Fibroblast of upper back skin (primary cell): Measurements from ENCODE around the gene KNG1.
A peak's percentile ranks its signal among the peaks of the same experiment; 100 is the strongest.

Experiments used
- DNase-seq: peaks from one replicate; pipeline ENCODE4 v3.0.0-alpha.2; 2013

Gene KNG1

DNA sequence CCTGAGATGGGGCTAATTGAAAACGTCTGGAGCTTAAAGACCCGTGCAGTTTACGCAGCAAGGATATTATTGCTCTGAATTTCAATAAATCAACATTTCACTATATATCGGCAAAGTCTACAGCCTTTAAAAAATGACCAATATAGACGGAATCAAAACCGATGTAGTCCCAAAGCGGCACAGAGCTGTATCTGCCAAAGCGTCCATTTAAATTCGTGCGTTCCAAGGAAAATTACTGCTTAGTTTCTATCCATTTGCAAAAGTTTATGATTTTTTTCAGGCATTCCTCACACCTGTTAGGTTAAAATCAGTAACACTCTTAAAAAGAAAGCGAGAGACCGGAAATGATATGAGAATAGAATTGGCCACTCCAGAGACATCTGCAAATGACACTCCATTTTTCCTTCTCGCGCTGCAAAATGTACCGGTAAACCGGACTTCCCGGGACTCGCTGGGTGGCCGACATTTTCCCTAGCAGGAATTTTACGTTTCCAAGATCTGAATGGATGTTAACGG lies 65.4 kb downstream of the KNG1 start:
- no peak for DNase-seq

DNA sequence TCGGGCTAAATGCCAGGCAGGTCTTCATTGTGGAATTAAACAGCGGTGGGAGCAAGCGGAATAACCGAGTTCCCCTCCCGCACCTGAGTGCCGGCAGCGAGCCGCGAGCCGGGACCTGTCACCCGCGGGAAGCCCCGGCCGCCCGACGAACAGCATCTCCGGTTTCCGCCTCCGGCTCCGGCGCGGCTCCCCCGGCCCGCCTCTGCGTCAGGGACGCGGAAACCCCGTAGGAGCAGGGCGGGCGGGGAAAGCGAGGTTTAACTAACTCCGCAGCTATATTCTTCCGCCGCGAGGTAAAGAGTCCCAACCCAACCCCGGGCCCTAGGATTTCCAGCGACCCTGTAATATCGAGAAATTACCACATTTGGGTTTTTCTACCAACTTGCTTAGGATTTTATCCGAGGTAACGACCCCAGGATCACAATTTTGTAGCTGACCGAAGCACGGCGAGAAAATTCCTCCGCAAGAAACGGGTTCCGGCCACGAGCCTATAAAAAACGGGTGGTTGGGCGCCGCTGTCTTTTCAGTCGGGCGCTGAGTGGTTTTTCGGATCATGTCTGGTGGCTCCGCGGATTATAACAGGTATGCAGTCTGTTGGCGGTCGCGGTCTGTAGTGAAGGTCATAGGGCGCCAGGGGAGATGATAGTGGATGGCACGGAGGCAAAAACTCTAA lies 66.0 kb downstream of the KNG1 start, which contains the start of gene EIF4A2:
TSS of gene EIF4A2 (plus strand) at position 520 of the 673 bp plus-strand sequence. CDS start at position 554, 34 bp downstream.
- peak; percentile 88 for DNase-seq

DNA sequence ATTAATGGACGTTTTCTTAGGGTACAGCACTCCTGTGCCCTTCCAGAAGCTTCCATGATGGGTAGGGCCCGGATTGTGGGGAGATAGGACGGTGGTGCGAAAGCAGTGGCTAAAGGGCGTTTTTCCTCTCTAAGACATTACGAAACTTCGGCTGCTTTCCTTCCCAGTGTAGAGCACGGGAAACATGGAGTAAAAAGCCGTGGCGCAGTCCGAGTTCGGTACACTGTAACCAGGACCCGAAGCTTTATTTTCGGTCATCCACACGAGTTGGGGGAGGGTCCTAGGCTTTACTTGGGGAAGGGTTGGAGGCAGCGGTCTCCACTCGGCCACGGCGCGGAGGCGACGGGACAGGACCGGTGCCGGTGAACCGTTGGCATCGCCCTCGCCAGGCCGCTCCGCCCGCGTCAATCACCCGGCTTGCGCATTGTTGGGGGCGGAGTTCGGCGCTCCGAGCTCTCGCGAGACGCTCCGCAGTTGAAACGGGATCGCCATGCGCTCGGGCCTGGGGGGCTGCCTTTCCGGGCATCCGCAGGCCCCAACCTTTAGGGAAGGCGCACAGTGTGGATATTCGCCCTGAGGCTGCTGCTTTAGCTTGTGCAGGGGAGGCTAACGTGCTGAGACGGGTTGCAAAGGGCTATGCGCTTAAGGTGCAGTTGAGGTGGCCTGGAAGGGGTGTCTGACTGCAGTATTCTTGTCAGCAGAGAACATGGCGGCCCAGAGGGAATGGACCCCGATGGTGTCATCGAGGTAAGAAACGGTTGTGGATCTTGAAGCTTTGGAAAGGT lies 66.8 kb downstream of the KNG1 start:
- DNase-seq, result peak; percentile 65

DNA sequence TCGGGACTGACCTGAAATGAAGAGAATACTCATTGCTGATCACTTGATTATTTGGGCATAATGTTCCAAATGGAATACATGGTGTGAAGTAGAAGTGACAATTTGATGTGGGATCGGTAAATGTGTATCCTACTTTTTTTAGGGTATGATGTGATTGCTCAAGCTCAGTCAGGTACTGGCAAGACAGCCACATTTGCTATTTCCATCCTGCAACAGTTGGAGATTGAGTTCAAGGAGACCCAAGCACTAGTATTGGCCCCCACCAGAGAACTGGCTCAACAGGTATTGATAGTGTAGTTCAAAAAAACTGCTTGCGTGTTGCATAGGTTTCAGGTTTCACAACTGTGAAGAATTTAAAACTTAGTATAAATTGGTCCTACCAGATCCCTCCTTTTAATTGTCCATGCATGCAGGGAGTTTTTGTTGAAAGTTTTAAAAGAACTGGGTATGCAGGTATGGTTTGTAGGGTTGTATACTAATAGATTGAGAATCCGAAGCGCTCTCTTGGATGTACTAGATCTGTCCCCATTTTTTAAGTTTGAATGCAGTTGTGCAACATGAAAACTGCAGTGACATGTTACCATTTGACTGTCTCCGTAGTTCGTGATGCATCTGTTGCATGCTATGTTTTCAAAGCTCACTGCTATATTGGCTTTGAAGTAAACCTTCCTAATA lies 67.8 kb downstream of the KNG1 start:
- no peak for DNase-seq

DNA sequence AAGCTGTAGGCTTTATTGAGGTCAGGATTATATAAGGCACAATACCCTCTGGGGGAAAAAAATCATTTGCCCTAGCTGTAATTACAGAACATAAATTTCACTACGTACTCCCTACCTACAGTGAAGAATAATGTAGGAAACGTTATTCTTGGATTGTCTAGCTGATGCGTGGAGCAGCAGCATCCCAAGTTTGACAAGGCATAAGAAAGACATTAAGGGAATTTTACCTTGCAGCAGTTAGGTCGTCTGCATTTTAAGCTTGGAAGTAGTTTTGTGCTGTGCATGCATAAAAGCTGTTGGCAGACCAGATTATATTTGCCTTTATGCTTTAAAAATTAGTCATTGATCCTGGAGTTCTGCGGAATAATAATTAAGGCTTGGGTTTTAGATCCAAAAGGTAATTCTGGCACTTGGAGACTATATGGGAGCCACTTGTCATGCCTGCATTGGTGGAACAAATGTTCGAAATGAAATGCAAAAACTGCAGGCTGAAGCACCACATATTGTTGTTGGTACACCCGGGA lies 68.4 kb downstream of the KNG1 start:
- no peak for DNase-seq

DNA sequence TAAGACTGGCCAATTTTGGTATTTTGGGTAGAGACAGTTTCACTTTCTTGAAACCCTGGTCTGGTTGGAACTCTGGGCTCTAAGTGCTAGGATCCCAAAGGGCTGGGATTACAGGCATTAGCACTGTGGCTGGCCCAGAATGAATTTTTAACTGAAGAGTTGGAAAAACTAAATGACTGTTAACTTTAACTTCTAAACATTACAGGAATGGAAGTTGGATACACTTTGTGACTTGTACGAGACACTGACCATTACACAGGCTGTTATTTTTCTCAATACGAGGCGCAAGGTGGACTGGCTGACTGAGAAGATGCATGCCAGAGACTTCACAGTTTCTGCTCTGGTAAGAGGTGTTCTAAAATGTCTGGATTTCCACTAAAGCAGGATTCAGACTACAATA lies 69.8 kb downstream of the KNG1 start:
- no peak for DNase-seq

DNA sequence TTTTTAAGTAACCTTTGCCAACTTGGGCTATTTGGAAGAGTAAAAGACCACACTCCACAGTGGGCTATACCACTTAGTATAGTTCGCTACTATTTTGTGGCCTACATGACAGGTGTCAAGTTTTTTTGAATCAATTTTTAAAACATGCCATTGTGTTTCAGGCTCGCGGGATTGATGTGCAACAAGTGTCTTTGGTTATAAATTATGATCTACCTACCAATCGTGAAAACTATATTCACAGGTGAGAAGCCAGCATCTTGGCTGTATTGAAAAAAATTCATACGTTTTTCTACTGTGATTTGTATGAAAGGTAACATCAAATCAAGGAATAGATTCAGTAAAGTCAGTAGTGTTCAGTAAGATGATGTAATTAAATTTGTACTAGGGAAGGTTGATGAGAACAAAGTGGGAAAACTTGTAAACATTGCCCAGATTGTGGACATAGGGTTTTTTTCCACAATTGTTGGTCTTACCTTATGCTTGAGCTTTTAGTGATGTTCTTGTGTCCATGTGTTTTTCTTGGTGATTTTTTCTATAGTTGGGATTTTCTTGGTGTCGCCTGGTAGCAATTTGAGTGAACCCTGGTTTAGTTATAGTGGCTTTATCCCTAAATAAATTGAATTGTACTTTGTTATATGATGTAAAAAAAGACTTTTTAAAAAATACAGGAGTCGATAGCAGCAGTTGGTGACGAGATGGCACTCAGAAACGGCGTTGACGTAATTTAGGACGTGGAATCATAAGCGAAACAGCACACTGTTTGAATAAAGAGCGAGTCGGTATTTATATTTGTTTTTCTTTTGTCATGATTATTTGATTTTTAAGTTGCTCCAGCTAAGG lies 70.7 kb downstream of the KNG1 start:
- DNase-seq, result no peak

DNA sequence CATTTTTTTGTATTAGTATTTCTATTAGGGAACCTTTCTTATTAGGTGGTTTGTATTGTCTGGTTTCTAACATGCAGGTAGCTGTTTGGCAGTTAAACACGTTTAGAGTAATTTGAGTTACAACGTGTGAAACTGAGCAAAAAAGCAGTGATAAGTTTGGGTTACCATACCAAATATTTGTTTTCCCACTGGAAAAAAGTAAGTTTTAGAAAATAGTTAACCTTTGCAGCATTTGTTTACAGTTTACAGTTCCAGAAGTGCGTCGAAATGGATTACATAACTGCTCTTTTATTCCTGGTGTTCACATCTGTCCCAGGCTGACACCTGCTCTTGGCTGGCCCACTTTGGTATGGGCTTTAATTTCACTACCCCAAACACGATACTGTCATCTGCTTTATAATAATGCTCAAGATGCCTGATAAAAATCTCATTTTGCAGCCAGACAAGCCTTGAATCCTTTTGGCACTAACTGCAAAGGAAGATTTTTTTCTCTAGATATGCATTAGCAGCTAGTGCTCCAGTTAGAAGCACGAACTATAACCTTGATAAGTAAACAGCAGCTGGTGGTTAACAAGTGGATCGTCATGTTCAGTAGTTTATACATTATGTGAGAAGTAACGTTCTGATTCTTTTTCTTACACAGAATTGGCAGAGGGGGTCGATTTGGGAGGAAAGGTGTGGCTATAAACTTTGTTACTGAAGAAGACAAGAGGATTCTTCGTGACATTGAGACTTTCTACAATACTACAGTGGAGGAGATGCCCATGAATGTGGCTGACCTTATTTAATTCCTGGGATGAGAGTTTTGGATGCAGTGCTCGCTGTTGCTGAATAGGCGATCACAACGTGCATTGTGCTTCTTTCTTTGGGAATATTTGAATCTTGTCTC lies 71.6 kb downstream of the KNG1 start:
- DNase-seq, result no peak

DNA sequence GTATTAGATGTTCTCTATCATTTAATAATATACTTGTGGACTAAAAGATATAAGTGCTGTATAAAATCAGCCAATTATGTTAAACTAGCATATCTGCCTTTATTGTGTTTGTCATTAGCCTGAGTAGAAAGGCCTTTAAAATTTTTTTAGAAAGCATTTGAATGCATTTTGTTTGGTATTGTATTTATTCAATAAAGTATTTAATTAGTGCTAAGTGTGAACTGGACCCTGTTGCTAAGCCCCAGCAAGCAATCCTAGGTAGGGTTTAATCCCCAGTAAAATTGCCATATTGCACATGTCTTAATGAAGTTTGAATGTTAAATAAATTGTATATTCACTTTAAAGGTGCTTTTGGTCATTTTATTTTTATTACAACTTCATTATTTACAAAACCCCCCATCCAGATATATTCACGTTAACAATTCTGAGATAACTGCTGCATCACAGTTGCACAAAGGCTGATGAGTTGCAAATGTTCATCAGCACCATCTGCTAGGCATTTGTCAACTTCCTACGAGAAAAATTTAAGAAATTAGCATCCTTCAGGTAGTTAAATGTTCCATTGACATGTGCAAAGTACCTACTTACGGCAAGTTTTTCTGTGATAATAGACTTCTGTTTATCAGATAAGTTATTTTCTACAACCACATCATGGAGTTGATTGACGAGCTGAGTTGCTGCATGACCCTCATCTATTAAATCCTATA lies 72.5 kb downstream of the KNG1 start:
- DNase-seq, result no peak

DNA sequence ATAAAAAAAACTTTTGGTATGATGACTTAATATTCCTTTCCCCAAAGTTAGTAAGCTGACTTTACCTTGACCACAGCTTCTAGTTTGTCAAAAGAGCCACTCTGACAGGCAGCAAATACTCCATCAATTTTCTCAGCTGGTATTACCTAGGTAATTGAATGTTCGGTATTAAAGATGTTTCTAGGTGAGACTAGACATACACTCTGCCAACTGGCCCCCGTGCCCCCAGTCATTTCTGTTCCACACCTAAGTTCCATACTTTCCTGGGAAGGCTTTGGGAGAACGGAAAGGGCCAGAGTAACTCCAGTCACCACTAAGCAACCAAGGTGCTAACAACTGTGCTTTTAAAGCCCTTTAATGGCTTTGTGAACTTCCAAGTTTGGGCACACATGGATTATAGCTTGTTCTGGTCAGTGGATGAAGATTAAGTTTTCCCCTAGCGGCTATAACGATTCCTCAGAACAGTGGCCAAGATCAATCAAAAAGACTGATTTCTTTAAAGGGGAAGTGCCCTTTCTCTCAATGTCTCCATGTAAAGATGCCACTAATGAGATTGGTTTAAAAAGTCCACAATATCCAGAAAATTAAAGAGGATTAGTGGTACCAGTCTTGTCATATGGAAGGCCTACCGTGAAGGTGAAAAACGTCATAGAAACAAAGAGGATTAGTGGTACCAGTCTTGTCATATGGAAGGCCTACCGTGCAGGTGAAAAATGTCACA lies 73.3 kb downstream of the KNG1 start:
- peak; percentile 51 for DNase-seq
